Fibroblast of gingiva (primary cell): ENCODE data around the gene THOC2.
"Not testable (repeated sequence)": the region's sequence is repeated elsewhere in the genome, so short reads cannot be mapped to it uniquely, and the experiment has no call there.

ENCODE experiments used
- DNase-seq: peaks from one replicate; pipeline ENCODE4 v3.0.0-alpha.2; 2011; ENCODE audit warnings: low read depth

The THOC2 gene

DNA sequence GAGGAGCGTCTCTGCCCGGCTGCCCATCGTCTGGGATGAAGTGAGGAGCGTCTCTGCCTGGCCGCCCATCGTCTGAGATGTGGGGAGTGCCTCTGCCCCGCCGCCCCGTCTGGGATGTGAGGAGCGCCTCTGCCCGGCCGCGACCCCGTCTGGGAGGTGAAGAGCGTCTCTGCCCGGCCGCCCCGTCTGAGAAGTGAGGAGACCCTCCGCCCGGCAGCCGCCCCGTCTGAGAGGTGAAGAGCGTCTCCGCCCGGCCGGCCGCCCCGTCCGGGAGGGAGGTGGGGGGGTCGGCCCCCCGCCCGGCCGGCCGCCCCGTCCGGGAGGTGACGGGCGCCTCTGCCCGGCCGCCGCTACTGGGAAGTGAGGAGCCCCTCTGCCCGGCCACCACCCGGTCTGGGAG lies 1.2 kb upstream of the THOC2 start:
- DNase-seq: not testable (repeated sequence)

DNA sequence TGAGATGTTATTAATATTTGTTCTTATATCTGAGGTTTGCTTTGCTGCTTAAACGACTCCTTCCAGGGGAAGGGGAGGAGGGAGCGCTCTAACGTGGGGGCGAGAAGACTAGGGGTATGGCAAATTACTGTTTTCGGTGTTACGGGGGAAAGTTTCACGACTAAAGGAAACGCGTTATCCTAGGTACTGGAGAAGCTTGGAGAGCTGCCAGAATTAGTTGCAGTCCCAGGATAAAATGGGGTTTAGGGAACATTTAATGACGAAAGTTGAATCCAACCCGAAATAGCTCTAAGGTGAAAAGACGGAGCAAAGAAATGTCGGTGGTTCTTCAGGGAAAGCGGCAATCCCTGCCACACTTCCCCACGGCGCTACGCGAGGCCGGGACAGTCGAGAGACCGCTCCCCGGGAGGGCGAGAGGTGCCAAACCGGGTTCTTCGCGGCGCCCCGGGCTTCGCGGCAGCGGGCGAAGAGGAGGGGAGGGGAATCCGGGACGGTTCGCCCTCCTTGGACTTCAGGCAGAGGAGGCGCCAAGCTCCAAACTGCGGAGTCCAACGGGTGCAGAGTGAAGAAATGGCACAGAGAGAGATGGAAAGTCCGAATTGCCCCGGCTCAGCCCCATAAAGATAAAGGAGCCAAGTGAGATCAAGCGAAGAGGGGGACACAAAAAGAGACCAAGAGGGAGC lies 724 bp downstream of the THOC2 start:
- DNase-seq: no peak

DNA sequence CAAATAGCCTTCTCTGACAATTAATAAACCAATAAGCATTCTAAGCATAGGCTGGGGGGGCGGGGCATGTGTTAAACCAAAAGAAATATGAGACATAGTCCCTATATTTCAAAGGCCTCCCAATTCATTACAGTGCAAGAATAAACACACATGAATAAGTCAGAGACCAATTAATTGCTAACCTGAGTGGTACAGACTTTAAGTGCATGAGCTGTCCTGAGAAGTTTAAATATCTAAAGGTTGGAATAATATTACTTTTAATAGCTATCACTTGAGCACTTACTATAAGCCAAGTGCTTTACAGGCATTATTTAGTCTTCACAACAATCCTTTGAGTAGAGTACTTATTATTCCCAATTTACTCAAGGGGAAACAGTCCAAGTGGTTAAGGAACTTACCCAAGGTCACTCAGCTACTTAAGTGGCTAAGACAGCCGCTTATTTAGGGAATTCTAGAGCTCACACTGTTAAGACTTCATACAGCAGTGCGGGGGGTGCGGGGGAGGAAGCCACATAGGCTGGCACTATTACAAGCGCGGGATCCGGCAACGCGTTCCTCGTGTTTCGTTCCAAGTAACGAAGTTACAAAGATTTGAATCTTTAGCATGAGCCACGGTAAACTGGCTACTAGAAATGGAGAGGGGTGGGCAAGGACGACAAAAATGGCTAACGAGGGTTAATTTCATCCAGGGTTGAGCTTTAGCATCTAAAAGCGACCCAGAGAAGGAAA lies 1.4 kb downstream of the THOC2 start:
- no peak for DNase-seq

DNA sequence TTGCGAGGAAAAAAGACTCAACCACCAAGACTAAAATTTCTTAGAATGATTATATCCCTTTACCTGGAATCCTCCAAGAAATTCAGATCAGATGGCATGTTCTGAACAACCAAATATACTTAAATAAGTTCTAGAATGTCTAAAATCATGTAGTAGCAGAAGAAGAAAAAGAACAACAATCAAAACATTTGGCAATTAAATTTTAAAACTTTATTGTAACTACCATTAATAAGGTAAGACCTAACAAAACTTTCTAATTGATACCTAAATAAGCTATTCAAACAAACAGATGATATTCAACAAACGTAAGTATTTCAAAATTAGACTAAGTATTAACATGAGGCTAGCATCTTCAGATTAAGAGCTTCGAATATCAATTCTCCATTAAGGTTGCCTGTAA lies 4.3 kb downstream of the THOC2 start:
- no peak for DNase-seq

DNA sequence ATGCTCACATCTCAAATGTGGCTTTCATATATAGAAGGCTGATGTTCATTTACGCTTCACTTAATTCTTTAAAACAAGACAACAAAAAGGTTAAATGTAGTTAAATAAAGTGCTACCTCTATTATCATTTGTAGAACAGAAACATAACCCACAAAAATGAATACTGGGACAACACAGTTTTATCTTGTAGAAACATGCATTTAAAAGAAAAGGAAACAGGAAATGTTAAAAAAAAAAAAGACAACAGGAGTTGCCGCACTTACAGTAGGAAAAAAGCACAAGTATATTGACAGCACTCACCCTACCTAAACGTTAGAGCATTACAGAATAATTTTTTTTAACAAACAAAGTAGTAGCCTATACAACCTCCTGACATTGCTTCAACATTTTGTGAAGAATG lies 4.8 kb downstream of the THOC2 start:
- DNase-seq: no peak

DNA sequence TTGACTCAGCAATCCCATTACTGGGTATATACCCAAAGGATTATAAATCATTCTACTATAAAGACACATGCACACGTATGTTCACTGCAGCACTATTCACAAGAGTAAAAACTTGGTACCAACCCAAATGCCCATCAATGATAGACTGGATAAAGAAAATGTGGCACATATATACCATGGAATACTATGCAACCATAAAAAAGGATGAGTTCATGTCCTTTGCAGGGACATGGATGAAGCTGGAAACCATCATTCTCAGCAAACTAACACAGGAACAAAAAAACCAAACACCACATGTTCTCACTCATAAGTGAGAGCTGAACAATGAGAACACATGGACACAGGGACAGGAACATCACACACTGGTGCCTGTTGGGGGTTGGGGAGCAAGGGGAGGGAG lies 10.7 kb downstream of the THOC2 start:
- not testable (repeated sequence) for DNase-seq

DNA sequence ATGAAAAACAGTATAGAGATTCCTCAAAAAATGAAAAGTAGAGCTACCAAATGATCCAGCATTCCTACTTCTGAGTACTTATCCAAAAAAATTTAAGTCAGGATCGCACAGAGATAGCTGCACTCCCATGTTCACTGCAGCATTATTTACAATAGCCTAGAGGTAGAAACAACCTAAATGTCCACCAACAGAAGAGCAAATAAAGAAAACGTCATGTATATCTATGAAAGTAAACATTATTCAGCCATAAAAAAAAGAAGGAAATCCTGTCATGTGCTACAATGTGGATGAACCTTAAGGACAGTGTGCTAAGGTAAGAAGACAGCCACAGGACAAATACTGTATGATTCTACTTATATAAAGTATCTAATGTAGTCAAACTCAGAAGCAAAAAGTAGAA lies 12.4 kb downstream of the THOC2 start:
- no peak for DNase-seq

DNA sequence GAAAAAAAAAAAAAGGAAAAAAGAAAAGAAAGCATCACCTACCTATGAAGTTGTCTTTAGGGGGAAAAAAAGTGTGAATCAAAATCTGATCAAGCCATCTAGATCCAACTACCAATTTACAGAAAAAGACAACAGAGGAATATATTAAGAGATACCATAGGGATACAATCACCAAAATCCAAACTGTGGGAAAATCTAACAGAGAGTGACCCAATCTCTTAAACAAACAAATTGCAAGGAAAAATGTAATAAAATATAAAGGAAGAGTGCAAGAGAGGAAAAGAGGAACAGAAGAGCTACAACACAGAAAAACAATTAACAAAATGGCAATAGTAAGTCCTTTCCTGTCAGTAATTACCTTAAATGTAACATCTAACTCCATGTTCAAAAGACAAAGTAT lies 19.0 kb downstream of the THOC2 start:
- DNase-seq: no peak

DNA sequence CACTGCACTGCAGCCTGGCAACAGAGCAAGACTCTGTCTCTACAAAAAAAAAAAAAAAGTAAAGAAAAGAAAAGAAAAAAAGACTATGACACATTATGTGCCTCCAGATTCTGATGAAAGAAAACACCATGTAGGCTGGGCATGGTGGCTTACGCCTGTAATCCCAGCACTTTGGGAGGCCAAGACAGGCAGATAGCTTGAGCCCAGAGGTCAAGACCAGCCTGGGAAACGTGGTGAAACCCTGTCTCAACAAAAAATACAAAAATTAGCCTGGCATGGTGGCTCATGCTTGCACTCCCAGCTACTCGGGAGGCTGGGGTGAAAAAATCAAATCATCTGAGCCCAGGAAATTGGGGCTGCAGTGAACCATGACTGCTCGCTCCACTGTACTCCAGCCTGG lies 19.4 kb downstream of the THOC2 start:
- no peak for DNase-seq

DNA sequence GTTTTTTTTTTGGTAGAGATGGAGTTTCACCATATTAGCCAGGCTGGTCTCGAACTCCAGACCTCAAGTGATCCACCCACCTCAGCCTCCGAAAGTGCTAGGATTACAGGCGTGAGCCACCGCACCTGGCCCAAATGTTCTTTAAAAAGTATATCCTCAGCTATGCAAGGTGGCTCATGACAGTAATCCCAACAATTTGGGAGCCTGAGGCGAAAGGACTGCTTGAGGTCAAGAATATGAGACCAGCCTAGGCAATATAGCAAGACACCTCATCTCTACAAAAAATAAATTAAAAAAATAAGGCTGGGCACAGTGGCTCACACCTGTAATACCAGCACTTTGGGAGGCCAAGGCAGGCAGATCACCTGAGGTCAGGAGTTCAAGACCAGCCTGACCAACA lies 21.7 kb downstream of the THOC2 start:
- DNase-seq: not testable (repeated sequence)

DNA sequence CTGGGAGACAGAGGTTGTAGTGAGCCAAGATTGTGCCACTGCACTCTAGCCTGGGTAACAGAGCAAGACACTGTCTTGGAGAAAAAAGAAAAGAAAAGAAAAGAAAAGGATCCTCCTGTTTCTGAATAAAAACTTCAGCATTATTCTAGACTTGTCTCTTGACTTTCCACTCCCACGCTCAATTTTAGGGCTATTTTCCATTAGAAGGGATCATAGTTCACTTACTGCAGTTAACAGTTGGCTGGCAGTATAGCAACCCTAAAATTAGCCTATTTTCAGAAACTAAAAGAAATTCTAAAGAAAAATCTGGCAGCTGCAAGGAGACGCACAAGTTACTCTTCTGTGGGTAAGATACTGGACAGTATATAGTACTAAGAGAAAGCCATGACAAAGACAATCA lies 28.1 kb downstream of the THOC2 start:
- DNase-seq: no peak

DNA sequence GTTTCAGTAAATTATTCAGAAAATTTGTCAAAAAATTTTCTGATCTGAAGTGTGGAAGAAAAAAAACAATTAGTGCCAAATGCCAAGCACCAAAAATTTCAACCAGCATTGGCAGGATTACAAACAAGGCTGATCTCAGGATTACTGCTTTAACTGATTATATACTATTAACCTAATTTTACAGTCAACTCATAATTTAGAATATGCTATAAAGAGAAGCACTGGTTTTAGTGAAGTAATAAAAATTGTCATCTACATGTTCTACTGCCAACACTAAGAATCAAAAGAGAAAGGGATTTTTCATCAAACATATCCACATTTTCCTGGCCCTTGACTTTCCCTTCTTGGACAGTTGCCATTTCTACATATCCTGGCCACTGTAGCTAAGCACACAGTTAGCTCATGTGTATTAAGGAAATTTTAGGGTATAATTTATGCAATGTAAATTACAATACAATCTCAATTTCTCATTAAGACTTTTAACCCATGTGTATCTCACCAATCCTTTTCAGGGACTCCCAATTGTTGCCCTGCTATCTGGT lies 33.8 kb downstream of the THOC2 start:
- no peak for DNase-seq

DNA sequence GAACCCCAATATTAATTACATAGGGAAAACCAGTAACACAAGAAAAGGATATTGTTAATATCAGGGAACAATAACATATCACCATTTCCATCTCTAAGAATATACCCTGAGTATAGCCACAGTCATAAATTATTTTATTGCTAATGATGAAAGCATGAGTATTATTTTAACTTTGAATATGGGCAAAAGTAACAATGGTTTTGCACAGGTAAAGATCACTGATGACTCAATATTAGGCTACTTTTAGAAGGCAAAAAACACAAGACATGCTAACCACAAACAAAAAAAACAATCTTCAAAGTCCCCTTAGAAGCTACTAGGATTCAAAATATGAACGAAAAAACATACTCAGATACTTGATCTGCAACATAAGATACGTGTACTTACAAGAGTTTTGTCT lies 36.5 kb downstream of the THOC2 start:
- no peak for DNase-seq

DNA sequence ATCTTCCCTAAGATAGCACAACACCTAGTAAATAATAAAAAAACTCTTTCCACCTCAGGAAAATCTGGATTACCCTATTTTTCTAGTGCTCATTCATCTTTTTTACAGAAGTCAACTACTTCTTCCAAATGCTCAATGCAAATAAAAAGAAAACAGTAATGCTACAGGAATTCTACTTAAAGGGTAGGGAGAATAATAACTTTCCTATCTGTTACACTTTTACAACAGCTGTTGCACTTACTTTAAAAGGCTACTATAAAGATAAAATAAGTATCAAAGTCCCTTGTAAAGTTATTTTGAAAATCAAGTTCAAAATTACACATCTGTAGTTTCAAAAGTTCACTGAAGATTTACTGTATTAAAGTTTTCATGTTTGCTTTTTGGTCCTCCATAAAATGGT lies 37.6 kb downstream of the THOC2 start:
- DNase-seq: no peak

DNA sequence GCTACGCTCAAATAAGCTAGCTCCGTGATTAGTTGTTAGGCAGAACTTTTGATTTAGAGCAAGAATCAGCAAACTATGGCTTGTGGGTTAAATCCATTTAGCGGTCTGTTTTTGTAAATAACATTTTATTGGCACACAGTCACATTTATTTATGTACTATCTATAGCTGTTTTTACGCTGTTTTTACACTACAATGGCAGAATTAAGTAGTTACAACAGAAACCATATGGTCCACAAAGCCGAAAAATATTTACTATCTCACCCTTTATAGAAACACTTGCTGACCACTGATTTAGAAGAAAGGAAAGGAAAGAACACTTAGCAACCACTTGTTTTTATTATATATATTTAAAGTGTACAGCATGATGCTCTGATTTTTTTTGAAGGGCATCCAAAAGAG lies 41.1 kb downstream of the THOC2 start:
- DNase-seq: no peak

DNA sequence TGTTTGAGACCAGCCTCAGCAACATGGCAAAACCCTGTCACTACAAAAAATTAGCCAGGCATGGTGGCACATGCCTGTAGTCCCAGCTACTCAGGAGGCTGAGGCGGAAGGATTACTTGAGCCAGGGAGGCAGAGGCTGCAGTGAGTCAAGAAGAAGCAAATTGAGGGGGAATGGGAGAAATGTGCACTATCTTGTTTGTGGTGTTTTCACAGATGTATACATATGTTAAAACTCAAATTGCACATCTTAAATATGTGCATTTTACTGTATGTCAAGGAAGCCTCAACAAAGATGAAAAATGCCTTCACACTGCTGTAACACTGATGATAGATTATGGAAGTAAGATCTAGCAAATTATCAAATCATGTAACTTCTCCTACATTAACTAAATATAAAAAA lies 44.3 kb downstream of the THOC2 start:
- no peak for DNase-seq

DNA sequence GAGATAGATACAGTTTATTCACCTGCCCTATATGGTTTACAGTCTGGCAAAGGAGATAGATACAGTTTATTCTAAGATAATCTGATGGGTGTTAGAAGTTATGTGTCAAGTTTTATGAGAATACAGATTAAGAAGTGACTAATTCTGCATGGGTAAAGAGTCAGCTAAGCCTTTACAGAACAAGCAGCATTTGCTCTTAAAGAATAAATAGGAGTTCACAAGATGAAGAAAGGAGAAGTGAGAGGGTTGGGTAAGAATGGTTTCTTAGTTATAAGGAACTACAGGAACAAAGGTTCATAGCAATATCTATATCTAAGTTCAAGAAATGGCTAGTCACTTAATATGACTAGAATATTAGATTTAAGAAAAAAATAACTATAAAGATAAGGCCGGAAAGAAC lies 47.6 kb downstream of the THOC2 start:
- no peak for DNase-seq

DNA sequence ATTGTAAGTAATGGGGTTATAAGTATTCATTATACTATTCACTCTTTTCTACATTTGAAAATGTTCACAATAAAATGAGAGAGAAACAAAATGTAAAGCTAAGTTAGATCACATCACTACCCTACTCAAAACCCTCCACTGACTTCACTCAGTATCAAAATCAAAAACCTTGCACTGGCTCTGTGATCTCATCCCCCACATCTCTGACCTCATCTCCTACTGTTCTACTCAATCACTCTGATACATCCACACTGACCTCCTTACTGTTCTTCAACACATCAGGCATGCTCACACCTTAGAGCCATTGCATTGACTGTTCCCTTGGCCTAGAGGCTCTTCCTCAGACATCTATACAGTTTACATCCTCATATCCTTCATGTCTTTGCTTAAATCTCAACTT lies 50.7 kb downstream of the THOC2 start:
- DNase-seq: no peak

DNA sequence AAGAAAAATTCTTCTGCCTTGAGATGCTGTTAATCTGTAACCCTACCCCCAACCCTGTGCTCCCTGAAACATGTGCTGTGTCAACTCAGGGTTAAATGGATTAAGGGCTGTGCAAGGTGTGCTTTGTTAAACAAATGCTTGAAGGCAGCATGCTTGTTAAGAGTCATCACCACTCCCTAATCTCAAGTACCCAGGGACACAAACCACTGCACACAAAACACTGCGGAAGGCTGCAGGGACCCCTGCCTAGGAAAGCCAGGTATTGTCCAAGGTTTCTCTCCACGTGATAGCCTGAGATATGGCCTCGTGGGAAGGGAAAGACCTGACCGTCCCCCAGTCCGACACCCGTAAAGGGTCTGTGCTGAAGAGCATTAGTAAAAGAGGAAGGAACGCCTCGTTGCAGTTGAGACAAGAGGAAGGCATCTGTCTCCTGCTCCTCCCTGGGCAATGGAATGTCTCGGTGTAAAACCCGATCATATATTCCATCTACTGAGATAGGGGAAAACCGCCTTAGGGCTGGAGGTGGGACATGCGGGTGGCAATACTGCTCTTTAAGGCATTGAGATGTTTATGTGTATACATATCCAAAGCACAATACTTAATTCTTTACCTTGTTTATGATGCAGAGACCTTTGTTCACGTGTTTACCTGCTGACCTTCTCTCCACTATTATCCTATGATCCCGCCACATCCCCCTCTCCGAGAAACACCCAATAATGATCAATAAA lies 53.0 kb downstream of the THOC2 start:
- DNase-seq: not testable (repeated sequence)

DNA sequence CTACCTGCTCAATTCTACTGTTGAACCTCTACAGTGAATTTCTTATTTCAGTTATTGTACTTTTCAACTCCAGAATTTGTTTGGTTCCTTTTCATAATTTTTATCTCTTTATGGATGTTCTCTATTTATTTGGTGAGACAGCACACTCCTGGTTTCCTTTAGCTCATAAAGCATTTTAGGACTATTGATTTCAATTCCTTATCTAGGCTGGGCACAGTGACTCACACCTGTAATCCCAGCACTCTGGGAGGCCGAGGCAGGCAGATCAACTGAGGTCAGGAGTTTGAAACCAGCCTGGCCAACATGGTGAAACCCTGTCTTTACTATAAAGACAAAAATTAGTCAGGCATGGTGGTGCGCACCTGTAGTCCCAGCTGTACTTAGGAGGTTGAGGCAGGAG lies 57.7 kb downstream of the THOC2 start:
- DNase-seq: no peak

DNA sequence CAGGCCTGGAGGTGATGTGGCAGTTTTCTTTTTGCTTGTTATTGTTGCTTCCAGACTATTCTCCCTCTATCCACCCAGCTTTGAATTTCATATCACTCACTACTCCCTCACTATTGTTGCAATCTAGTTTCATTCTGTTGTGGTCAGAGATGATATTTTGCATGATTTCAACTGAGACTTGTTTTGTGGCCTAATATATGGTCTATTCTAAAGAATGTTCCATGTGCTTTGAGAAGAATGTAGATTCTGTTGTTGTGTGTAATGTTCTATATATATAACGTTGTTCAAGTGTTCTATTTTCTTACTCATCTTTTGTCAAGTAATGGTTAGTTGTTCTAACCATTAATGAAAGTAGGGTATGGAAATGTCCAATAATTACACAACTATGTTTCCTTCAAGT lies 59.0 kb downstream of the THOC2 start:
- no peak for DNase-seq

DNA sequence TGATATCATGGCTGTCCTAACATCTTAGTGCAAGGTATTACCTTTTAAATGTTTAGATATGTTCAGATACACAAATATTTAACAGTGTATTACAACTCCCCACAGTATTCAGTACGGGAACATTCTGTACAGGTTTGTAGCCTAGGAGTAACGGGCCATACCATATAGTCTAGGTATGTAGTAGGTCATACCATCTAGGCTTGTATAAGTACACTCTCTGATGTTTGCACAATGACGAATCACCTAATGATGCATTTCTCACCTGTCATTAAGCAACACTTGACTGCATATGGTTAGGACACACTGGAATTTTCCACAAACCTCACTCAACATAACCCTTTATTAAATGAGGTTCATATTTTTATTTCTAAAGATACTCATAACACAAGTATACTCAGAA lies 67.7 kb downstream of the THOC2 start:
- no peak for DNase-seq
